GM19467 (cell line): ENCODE data around the gene SLCO3A1.
"Not testable (repeated sequence)": the region's sequence is repeated elsewhere in the genome, so short reads cannot be mapped to it uniquely, and the experiment has no call there.

Source experiments
- ATAC-seq: cut with Tn5 transposase; IDR thresholded peaks from one replicate; pipeline ENCODE4 v1.9.1; 2021; ENCODE audit warnings: mild to moderate bottlenecking, moderate library complexity; ENCODE audit not compliant: unreplicated experiment

Gene SLCO3A1

DNA sequence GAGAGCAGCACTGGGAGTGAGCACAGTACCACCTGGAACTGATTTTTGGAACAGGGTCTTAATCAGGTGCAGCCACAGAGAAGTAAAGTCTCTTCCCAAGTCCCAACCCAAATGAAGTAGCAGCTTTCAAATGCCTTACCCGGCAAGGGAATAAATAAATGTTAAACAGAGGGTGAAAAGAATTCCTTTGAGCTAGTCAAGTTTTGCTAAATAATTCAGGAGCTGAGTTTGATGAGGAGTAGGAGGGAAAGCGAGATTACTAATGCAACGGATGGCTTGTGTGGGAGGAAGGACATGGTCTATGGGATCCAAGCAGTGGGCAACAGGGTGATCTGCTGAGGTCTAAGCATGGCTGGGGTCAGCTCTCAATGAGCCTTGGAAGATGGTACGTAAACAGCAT is 335.7 kb downstream of the SLCO3A1 start:
- ATAC-seq: no peak

DNA sequence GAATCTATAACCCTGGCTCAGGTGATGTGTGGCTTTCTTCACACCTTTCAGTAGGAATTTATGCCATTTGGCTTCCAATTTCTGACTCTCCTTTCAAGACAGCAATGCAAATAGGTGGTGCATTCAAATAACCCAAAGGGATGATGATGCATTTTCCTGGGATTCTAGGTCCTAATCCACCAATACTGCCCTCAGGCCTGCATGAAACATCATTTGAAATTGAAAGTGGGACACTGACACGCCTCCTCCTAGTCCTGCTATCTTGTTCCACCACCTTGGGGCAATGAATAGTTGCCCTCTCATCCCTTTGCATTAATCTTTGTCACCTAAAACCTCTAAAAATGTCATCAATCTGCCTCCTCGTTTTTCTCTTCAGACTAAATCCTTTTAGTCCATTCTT is 341.7 kb downstream of the SLCO3A1 start:
- ATAC-seq: no peak

DNA sequence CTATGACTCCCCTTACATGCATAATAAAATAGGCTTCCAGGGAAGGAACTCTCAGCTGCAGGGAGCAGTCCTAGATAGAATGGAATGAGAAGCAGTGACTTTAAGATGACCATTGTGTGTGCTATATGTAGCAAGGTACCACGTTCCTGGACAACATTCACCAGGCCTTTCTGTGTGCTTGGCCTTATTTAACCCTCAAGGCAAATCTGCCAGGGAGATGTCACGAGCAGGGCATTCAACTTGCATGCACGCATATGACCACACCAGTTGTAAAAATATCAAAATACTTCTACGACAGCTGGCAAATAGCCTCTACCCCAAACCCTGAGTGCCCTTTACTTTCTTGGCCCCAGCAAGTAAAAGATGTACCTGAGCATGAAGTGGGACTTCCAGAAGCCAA is 342.8 kb downstream of the SLCO3A1 start:
- no peak for ATAC-seq

DNA sequence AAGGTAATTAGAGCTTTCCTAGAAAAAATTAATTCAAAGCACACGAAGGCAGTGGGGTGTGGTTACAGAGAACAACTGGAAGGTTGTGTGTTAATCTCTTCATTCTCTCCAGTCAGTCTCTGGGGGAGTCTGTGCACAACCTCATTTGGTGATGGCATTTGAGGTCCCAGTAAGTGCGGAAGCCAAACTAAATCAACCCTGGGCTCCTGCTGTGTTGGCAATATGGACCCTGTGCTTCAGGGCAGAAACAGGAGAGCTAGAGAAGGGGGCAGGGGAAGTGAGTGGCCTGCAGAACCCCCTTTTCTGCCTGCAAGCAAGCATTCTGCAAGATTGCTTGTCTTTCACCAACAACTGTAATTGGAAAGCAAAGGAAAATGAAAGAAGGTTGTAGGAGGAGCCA is 344.2 kb downstream of the SLCO3A1 start:
- ATAC-seq: no peak

DNA sequence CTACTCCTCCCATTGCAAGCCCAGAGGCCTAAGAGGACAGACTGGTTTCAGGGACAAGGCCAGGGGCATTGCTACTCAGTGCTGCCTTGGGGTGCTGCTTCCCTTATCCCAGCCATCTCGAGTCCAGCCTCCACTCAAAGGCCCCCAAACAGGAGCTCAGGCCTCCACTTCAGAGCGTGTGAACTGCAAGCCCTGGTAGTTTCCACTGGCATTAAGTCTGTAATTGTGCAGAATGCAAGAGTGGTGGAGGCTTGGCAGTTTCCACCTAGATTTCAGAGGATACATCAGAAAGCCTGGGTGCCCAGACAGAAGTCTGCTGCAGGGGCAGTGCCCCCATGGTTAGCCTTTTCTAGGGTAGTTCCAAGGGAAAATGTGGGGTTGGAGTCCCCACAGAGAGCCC is 347.4 kb downstream of the SLCO3A1 start:
- no peak for ATAC-seq

DNA sequence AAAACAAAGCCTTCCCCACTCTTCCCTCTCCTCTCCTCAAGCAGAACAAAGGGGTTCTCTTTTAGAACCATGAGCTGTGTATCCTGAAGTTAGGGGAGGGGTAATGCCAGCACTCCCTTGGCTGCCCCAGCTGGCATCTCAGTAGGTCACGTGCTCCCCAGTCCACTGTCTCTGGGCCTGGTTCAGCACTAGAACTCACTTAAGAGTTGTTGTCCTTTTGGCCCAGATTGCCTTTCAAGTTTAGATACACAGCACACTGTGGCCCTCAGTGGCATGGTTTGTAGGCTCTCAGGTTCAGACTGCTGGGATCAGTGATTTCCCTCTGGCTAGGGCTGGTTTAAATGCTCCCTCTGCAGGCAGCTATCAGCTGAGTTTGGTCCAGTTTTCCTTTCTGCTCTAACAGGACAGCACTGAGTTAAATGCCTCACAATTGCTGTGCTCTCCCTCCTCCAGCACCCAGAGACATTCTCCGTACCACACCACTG is 351.8 kb downstream of the SLCO3A1 start:
- ATAC-seq: no peak

DNA sequence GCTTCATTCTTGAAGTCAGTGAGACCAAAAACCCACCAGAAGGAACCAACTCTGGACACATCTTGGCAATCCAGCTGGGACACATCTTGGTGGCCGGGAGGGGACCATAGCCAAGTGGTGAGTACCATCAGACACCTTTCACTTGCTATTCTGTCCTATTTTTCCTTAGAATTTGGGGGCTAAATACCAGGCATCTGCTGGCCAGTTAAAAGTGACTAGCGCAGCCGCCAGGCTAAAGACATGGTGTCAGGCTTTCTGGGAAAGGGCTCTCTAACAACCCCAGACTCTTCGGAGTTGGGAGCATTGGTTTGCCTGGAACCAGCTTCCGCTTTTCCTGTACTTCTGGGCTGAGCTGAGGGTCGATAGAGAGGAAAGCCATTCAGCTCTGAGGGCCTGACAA is 354.1 kb downstream of the SLCO3A1 start:
- not testable (repeated sequence) for ATAC-seq
